Measurements from ENCODE around the gene CD48.

Gene CD48

GRCh38 chr1:160682983-160683865, 28.4 kb downstream of the CD48 start:
- no peak for TF ChIP-seq TAF1 (IDR thresholded peaks at IDR 0.05; ENCODE audit: borderline replicate concordance, low read depth, low read length)
- no peak; the same call in 1 of the 2 replicates for TF ChIP-seq POLR2AphosphoS5 (IDR thresholded peaks at IDR 0.05; ENCODE audit: low read depth, low read length)
- no peak for TF ChIP-seq POLR2A (IDR thresholded peaks at IDR 0.05; ENCODE audit: low read depth, low read length)
- DNase-seq (ENCODE audit: insufficient read length) (no peak), FAIRE-seq (peak; percentile 82)

GRCh38 chr1:160681891-160682140, 29.8 kb downstream of the CD48 start:
- no peak for DNase-seq (ENCODE audit: insufficient read length)
- FAIRE-seq, result no peak
- TF ChIP-seq TAF1 (IDR thresholded peaks at IDR 0.05; ENCODE audit: borderline replicate concordance, low read depth, low read length) (no peak), POLR2A (IDR thresholded peaks at IDR 0.05; ENCODE audit: low read depth, low read length) (no peak; the same call in 1 of the 2 replicates), POLR2AphosphoS5 (IDR thresholded peaks at IDR 0.05; ENCODE audit: low read depth, low read length) (no peak; the same call in 1 of the 2 replicates)

- TF ChIP-seq POLR2A (IDR thresholded peaks at IDR 0.05; ENCODE audit: low read depth, low read length), result peak; percentile 46; the same call in 1 of the 2 replicates
- TF ChIP-seq POLR2AphosphoS5 (IDR thresholded peaks at IDR 0.05; ENCODE audit: low read depth, low read length), result peak; percentile 52; the same call in 1 of the 2 replicates
- TF ChIP-seq TAF1 (IDR thresholded peaks at IDR 0.05; ENCODE audit: borderline replicate concordance, low read depth, low read length), result no peak
- peak; percentile 93 for FAIRE-seq
- DNase-seq (ENCODE audit: insufficient read length), result no peak
These were observed 30.3 kb downstream of the CD48 start for GRCh38 chr1:160681066-160681890.

GRCh38 chr1:160680399-160680798, 31.2 kb downstream of the CD48 start:
- peak; percentile 47 for TF ChIP-seq POLR2AphosphoS5 (IDR thresholded peaks at IDR 0.05; ENCODE audit: low read depth, low read length)
- TF ChIP-seq POLR2A (IDR thresholded peaks at IDR 0.05; ENCODE audit: low read depth, low read length), result no peak
- FAIRE-seq (no peak), DNase-seq (ENCODE audit: insufficient read length) (no peak)

- DNase-seq (ENCODE audit: insufficient read length) (no peak), FAIRE-seq (no peak)
- no peak for TF ChIP-seq TAF1 (IDR thresholded peaks at IDR 0.05; ENCODE audit: borderline replicate concordance, low read depth, low read length)
These were observed 31.7 kb downstream of the CD48 start for GRCh38 chr1:160679893-160680292.

GRCh38 chr1:160676869-160677597, 34.6 kb downstream of the CD48 start:
- DNase-seq (ENCODE audit: insufficient read length) (no peak), FAIRE-seq (peak; percentile 60)
- peak; percentile 72 for TF ChIP-seq POLR2AphosphoS5 (IDR thresholded peaks at IDR 0.05; ENCODE audit: low read depth, low read length)
- TF ChIP-seq TAF1 (IDR thresholded peaks at IDR 0.05; ENCODE audit: borderline replicate concordance, low read depth, low read length), result no peak

GRCh38 chr1:160675641-160676410, 35.8 kb downstream of the CD48 start:
- no peak for TF ChIP-seq TAF1 (IDR thresholded peaks at IDR 0.05; ENCODE audit: borderline replicate concordance, low read depth, low read length)
- TF ChIP-seq POLR2AphosphoS5 (IDR thresholded peaks at IDR 0.05; ENCODE audit: low read depth, low read length), result no peak
- no peak for TF ChIP-seq POLR2A (IDR thresholded peaks at IDR 0.05; ENCODE audit: low read depth, low read length)
- FAIRE-seq, result peak; percentile 95
- DNase-seq (ENCODE audit: insufficient read length), result peak; percentile 33

- FAIRE-seq (no peak), DNase-seq (ENCODE audit: insufficient read length) (no peak)
- no peak for TF ChIP-seq POLR2A (IDR thresholded peaks at IDR 0.05; ENCODE audit: low read depth, low read length)
- no peak for TF ChIP-seq TAF1 (IDR thresholded peaks at IDR 0.05; ENCODE audit: borderline replicate concordance, low read depth, low read length)
- no peak for TF ChIP-seq POLR2AphosphoS5 (IDR thresholded peaks at IDR 0.05; ENCODE audit: low read depth, low read length)
These were observed 37.2 kb downstream of the CD48 start for GRCh38 chr1:160674415-160674814.

GRCh38 chr1:160672789-160673695, 38.6 kb downstream of the CD48 start:
- FAIRE-seq (peak; percentile 97), DNase-seq (ENCODE audit: insufficient read length) (no peak)
- TF ChIP-seq POLR2A (IDR thresholded peaks at IDR 0.05; ENCODE audit: low read depth, low read length) (peak; percentile 24; the same call in 1 of the 2 replicates), POLR2AphosphoS5 (IDR thresholded peaks at IDR 0.05; ENCODE audit: low read depth, low read length) (no peak), TAF1 (IDR thresholded peaks at IDR 0.05; ENCODE audit: borderline replicate concordance, low read depth, low read length) (no peak)
